ENCODE measurements around the gene HTR4. TPM values are rescaled to one million over a fixed set of nuclear protein-coding genes. Genes with fewer than 3 reads are reported as not detected.

The HTR4 gene
- total and polyA plus RNA-seq, 2 of the 4 experiments (the other 2 are of a cell fraction): not detected

- no peak for ATAC-seq (ENCODE audit: low read depth)
- WGBS, 2 experiments (ENCODE audit: extremely low coverage in 2 of 2, insufficient read length in 1 of 2): no CpG with 5 or more reads among the region's 1 CpG
- dilution Hi-C loops (cut with HindIII; ENCODE audit: low sequenced_read_pairs, unreplicated experiment): no loop called here
These were observed 113.7 kb downstream of the HTR4 start for GRCh38 chr5:148540647-148541046.

More at GRCh38 chr5:148540647-148541046, 113.7 kb downstream of the HTR4 start:
- intact Hi-C loops (cut with micrococcal nuclease) (no loop called here), in situ Hi-C loops (cut with MboI; ENCODE audit: low sequenced_read_pairs) (no loop called here)
- Histone ChIP-seq H3K9ac (ENCODE audit: low read depth, low read length) (no peak overlapping the region), H3K36me3 (ENCODE audit: control insufficient read depth, insufficient read depth, low read length) (no peaks in the 10 kb centered on the region), H2BK120ac (ENCODE audit: low read depth, low read length) (no peak overlapping the region), H3K23ac (ENCODE audit: low read depth, low read length) (no peak overlapping the region), H4K20me1 (ENCODE audit: insufficient read depth, low read length) (no peaks in the 10 kb centered on the region), H3K4me3 (ENCODE audit: insufficient read depth, low read depth, low read length) (no peak overlapping the region), H2AK9ac (replicated peaks; ENCODE audit: low read depth, low read length, poor library complexity) (no peak overlapping the region), H2BK20ac (ENCODE audit: low read depth, low read length) (no peak overlapping the region), H3K56ac (ENCODE audit: extremely low read depth, insufficient read depth, low read length) (no peak overlapping the region), H3K14ac (replicated peaks; ENCODE audit: low read depth, low read length) (no peak overlapping the region), H3K9me3 (ENCODE audit: control insufficient read depth, insufficient read depth, low read length) (no peaks in the 10 kb centered on the region), H2BK5ac (ENCODE audit: low read depth, low read length, poor library complexity, severe bottlenecking) (no peak overlapping the region), H4K5ac (ENCODE audit: low read depth, low read length) (no peak overlapping the region), H4K91ac (ENCODE audit: insufficient read depth, low read depth, low read length) (no peak overlapping the region), H3K4me1 (ENCODE audit: control insufficient read depth, insufficient read depth, low read length) (no peaks in the 10 kb centered on the region), H3K4ac (ENCODE audit: low read depth, low read length) (no peak overlapping the region), H3K27me3 (ENCODE audit: control insufficient read depth, insufficient read depth, low read length) (no peaks in the 10 kb centered on the region), H3K4me2 (ENCODE audit: low read depth, low read length) (no peak overlapping the region), H2AK5ac (ENCODE audit: low read depth, low read length) (no peak overlapping the region), H3K18ac (ENCODE audit: low read depth, low read length) (no peak overlapping the region), H2BK15ac (ENCODE audit: low read depth, low read length) (no peak overlapping the region), H3K79me1 (ENCODE audit: low read depth in 1 of 2, low read length in 2 of 2) (no peaks in the 10 kb centered on the region), H2AFZ (replicated peaks; ENCODE audit: low read length, poor library complexity) (no peak overlapping the region), H4K8ac (ENCODE audit: low read depth in 2 of 2, low read length in 2 of 2) (no peak overlapping the region), H3K9me1 (ENCODE audit: insufficient read depth, low read length) (no peaks in the 10 kb centered on the region), H3K27ac (ENCODE audit: insufficient read depth, low read length) (no peak overlapping the region)
- POLR2A ChIA-PET (ENCODE audit: unreplicated experiment): no interaction called here
- no peak for TF ChIP-seq ELK1 (IDR thresholded peaks at IDR 0.05; ENCODE audit: borderline replicate concordance, low read depth, low read length)
- TF ChIP-seq RCOR1 (IDR thresholded peaks at IDR 0.05; ENCODE audit: insufficient replicate concordance, low read length): no peak
- TF ChIP-seq POLR2A (IDR thresholded peaks at IDR 0.05; ENCODE audit: low read depth, low read length): no peak
- TF ChIP-seq CEBPB (IDR thresholded peaks at IDR 0.05; ENCODE audit: low read depth, low read length): no peak
- TF ChIP-seq BHLHE40 (IDR thresholded peaks at IDR 0.05; ENCODE audit: low read depth, low read length): no peak
- TF ChIP-seq NFE2L2 (IDR thresholded peaks at IDR 0.05; ENCODE audit: low read depth, low read length): no peak
- no peak for TF ChIP-seq RAD21 (IDR thresholded peaks at IDR 0.05; ENCODE audit: low read length)
- TF ChIP-seq RFX5 (IDR thresholded peaks at IDR 0.05; ENCODE audit: low read depth, low read length): no peak
- TF ChIP-seq MXI1 (IDR thresholded peaks at IDR 0.05; ENCODE audit: borderline replicate concordance, low read depth, low read length): no peak
- TF ChIP-seq FOS (IDR thresholded peaks at IDR 0.05; ENCODE audit: low read depth, low read length): no peak
- no peak for TF ChIP-seq CHD1 (IDR thresholded peaks at IDR 0.05; ENCODE audit: low read depth, low read length)
- no peak for TF ChIP-seq MAFK (IDR thresholded peaks at IDR 0.05; ENCODE audit: low read depth, low read length)
- TF ChIP-seq MAZ (IDR thresholded peaks at IDR 0.05; ENCODE audit: borderline replicate concordance, low read depth, low read length): no peak
- TF ChIP-seq, protein P1, sequence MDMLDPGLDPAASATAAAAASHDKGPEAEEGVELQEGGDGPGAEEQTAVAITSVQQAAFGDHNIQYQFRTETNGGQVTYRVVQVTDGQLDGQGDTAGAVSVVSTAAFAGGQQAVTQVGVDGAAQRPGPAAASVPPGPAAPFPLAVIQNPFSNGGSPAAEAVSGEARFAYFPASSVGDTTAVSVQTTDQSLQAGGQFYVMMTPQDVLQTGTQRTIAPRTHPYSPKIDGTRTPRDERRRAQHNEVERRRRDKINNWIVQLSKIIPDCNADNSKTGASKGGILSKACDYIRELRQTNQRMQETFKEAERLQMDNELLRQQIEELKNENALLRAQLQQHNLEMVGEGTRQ (IDR thresholded peaks at IDR 0.05; ENCODE audit: low read depth, low read length): no peak
- TF ChIP-seq SMC3 (IDR thresholded peaks at IDR 0.05; ENCODE audit: low read depth, low read length): no peak
- TF ChIP-seq CTCF (conservative IDR thresholded peaks at IDR 0.05; ENCODE audit: low read depth, low read length): no peak
- DNase-seq: no peak
- CTCF ChIA-PET: no interaction called here
- no TSS peak for BruUV-seq (replicated peaks)

Data from IMR-90 (cell line).